HG02852 (cell line): Measurements from ENCODE around the gene SCO1.
"Not testable (repeated sequence)": the region's sequence is repeated elsewhere in the genome, so short reads cannot be mapped to it uniquely, and the experiment has no call there.

ENCODE experiments used
- ATAC-seq: cut with Tn5 transposase; IDR thresholded peaks from one replicate; pipeline ENCODE4 v1.9.1; 2021; ENCODE audit warnings: mild to moderate bottlenecking, moderate library complexity; ENCODE audit not compliant: unreplicated experiment

Gene SCO1

DNA sequence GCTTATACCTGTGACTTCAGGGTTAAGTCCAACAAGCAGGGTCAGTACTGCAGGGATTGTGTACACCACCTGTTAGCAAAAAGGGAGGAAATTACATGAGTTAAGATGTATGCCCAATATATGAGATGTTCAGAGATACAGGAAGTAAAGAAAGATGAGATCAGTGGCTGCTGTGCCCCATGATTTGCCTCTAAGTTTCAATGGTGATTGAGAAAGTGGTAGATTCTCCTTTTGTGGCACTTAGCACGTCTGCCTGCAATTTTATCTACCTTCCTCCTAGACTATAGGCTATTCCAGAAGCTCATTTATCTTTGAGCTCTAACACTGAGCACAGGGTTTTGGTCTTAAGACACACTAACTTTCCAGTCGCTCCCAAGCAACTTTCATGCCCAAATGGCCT is 28.9 kb upstream of the SCO1 start:
- ATAC-seq, result no peak

DNA sequence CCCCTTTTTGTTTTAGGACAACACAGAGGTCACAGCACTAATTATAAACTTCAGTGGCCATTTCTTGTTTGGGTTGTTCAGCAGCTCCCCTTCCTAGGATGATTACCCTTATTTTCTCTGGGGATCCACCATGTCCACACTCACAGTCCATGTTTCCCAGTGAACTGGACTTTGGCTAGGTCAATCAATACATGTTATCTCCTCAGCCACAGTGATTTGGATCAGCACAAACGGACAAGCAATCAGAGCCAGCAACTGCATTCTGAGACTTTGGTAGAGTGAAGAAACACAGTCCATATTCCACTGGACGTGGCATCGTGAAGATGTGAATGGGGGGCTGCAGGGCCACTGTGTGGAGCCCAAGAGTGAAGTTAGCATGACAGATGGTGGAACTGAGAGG is 27.9 kb upstream of the SCO1 start:
- ATAC-seq, result no peak

GRCh38 chr17:10724546-10725195 is 27.3 kb upstream of the SCO1 start:
- ATAC-seq, result no peak

DNA sequence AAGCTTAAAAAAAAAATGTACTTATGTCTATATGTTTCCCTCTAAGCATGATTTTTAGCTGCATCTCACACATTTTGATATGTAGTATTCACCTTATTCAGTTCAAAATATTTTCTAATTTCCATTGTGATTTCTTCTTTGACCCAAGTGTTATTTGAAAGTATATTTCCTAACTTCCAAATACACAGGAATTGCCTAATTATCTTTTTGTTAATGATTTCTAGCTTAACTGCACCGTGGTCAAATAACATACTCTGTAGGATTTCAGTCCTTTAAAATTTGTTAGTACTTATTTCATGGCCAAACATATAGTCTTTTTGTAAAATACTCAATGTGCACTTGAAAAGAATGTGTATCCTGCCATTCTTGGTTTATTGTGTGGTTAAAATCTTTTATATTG is 21.2 kb upstream of the SCO1 start:
- ATAC-seq, result no peak

DNA sequence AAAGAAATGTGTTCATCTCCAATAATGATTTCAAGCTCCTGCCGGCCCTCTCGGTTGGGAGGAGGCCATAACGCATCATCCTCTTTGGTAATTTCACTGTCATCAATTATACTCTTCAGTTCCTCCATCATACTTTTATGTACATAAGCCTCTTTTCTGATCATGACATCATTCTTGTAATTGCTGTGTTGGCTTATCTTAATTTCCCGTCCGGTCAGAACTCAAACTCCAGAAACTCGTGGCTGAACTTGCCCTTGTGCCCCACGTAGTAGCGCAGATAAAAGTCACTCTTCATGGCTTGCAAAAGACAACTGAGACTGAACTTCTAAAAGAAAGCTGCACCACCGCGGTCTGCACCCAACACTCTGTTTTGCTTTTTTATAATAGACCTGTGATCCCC is 18.9 kb upstream of the SCO1 start:
- ATAC-seq, result no peak

DNA sequence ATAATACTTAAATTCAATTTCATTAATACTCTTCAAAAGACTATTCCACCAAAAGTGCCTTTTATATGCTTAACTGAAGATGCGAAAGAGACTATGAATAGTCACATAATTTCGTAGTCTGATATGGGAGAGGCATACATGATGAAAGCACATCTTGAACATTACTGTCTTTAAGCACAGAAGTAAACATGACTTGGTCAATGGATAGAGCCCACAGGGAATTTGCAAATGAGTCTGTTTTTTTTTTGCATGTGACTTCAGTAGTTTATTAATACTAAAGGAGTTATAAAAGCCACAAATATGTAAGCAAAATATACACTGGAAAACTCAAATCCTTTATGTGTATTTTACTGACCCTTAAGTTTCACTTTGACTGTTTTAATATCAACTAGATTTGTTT is 16.0 kb upstream of the SCO1 start:
- no peak for ATAC-seq

DNA sequence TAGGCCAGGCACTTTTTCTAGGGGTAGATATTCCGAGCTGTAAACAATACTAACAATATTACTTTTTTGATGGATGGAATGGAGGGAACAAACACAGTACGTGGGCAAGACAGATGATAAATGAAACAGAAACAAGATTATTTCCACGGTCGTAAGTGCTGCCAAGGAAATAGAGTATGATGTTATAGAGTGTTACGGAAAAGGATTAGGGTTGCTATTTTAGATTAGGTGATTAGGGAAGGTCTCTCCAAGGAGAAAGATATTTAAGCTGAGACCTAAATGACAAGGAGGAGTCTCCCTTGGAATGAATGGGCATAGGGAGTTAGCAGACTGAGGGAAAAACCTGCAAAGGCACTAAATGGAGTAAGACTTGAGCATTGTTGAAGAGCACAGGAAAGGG is 8.4 kb upstream of the SCO1 start:
- no peak for ATAC-seq

DNA sequence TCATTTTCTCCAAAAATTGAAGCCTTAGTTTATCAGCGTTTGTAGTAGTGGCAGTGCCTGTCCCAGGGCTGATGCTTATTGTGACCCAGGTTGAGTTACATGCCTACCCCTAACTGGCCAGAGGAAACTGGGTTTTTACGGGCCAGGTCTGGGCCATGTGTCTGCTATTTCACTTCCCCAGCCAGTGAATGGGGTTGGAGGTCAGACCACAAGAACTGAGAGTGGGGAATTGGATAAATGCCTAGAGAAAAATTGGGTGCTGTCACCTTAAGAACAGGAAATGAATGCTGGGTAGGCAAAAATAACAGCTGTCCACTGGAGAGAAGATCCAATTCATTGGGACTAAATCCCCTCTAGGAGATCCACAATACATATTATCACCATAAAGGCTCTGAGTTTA is 5.2 kb upstream of the SCO1 start:
- no peak for ATAC-seq

- no peak for ATAC-seq
These were observed 2.5 kb upstream of the SCO1 start for GRCh38 chr17:10699856-10700255.

- no peak for ATAC-seq
These were observed 924 bp upstream of the SCO1 start for GRCh38 chr17:10698096-10698818.

- ATAC-seq, result not testable (repeated sequence)
These were observed 1.4 kb downstream of the SCO1 start for GRCh38 chr17:10695875-10696407.

GRCh38 chr17:10687499-10687898 is 9.8 kb downstream of the SCO1 start:
- no peak for ATAC-seq

GRCh38 chr17:10683853-10684252 is 13.5 kb downstream of the SCO1 start:
- ATAC-seq, result no peak

- ATAC-seq, result no peak
These were observed 15.4 kb downstream of the SCO1 start for GRCh38 chr17:10681866-10682446.

- ATAC-seq, result no peak
These were observed 22.6 kb downstream of the SCO1 start for GRCh38 chr17:10674704-10675103.

DNA sequence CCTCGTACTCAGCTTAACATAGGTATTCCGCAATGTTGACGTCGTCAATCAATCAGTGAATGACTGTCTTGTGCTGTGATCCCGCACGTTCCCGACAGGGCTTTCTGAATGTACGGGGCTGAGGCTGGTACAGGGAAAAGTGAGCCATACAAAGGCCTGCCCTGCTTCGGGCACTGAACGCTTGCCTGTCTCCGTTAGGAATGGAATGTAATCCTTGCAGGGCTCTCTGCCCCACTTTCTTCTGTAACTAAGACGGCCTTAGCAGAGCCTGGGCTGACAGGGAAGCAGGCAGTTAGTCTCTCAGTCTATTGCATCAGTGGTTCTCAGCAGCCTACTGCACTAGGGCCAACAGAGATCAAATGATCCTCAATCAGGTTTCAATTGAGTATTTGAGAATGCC is 24.0 kb downstream of the SCO1 start:
- ATAC-seq, result no peak

- ATAC-seq, result no peak
These were observed 28.6 kb downstream of the SCO1 start for GRCh38 chr17:10668775-10669174.

DNA sequence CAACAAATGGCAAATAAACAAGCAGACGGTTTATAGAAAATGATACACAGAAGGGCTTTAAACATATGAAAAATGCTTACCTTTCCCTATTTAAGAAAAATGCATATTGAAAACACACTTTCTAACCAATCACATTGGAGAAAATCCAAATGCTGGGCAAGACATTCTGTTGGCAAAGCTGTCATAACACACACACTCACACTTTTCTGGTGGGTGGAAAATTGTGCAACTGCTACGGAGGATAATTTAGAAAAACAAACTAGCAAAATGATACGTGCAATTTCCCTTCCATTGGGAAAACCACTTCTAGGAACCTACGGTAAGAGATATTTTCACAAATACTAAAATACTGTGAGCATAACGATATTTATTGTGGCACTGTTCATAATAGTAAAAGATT is 30.4 kb downstream of the SCO1 start:
- ATAC-seq, result no peak

- ATAC-seq, result no peak
These were observed 32.8 kb downstream of the SCO1 start for GRCh38 chr17:10664571-10664970.

- no peak for ATAC-seq
These were observed 34.1 kb downstream of the SCO1 start for GRCh38 chr17:10663231-10663630.

GRCh38 chr17:10661437-10661836 is 35.9 kb downstream of the SCO1 start:
- ATAC-seq, result no peak

DNA sequence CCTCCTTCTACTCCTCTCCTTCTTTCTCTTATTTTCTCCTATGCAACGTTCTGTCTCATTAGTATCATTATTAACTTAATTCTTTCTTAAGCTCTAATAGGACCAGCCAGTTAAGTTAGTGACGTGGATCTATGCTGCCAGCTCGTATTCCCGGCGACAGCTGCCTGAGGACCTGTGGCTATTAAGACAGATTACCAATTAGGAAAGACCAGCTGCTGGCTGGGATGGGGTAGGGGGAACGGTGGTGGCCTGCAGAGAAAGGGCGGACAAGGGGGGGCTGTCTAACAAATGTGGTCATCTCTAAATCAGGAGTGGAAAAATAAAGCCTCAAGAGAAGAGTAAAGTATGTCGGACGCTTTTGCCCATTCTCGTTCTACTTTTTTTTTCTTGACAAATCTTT is 39.5 kb downstream of the SCO1 start:
- ATAC-seq, result no peak
